Amygdala (tissue), 56 donors: ENCODE data around the gene RTN4R.

Experiments
- DNase-seq, 56 donors: peaks; one replicate each; lab custom pipeline; 2025; lab: John Stamatoyannopoulos, UW

Gene RTN4R

GRCh38 chr22:20192972-20193760 lies 75.0 kb downstream of the RTN4R start:
- no peak for DNase-seq

GRCh38 chr22:20192293-20192971 lies 75.7 kb downstream of the RTN4R start:
- no peak for DNase-seq

GRCh38 chr22:20191803-20192202 lies 76.3 kb downstream of the RTN4R start:
- DNase-seq: no peak
